K562 (cell line): ENCODE data around the gene CTNNBL1. TPM values are rescaled to one million over a fixed set of nuclear protein-coding genes. Genes with fewer than 3 reads are reported as not detected.

Experiments used
- ATAC-seq: fragments of 200-7000 bp; cut with Tn5 transposase; 3 replicates; pipeline ENCODE4 v1.9.1; 2020; ENCODE audit warnings: moderate library complexity
- BruUV-seq: library from RNA; stranded (reverse); fragments of 400-500 nt; replicated peaks from 2 replicates; lab custom pipeline; 2021; lab: Mats Ljungman, UMichigan
- CTCF ChIA-PET: fragments of 300-600 bp; formaldehyde crosslinking; extraction: SDS; loops from one replicate; lab custom pipeline; 2021; ENCODE audit warnings: low intra/inter-chr PET ratio; lab: Yijun Ruan, JAX
- POLR2A ChIA-PET: fragments of 300-600, 350-650 bp; sonication (Branson Sonifier 250); formaldehyde crosslinking; extraction: SDS; loops from one replicate; lab custom pipeline; 2021; ENCODE audit warnings: antibody characterized with exemption, inconsistent platforms; lab: Yijun Ruan, JAX
- DNase-seq, 4 experiments: peaks; one replicate each; pipeline versions ENCODE4 v3.0.0 to v3.0.0-alpha.2; 2011 to 2018; ENCODE audit warnings: low spot score in 3 of 4, mixed read lengths in 3 of 4; ENCODE audit errors: extremely low read depth in 1 of 4
- FAIRE-seq: peaks from 2 replicates; lab custom pipeline; 2011; peaks lifted over from hg19 to GRCh38; lab: Jason Lieb, UNC
- H2AFZ ChIP-seq: 2 replicates; pipeline ENCODE4 v1.6.0; 2011; ENCODE audit warnings: low read depth, low read length, control low read depth, inconsistent platforms
- H3K27ac ChIP-seq: fragments of 200-600 bp; 3 replicates; pipeline ENCODE4 v1.8.0; 2011; ENCODE audit warnings: low read depth, mild to moderate bottlenecking, control low read depth, inconsistent platforms, low read length, moderate library complexity, mixed read lengths; ENCODE audit errors: extremely low read depth
- H3K27me3 ChIP-seq, 2 experiments: fragments of 300-600 bp in 1 of 2; 2 replicates in 1 of 2; 3 replicates in 1 of 2; pipeline versions ENCODE4 v1.6.0 to v1.8.0; 2011; ENCODE audit warnings: inconsistent platforms in 2 of 2, low read length in 2 of 2, mild to moderate bottlenecking in 1 of 2, mixed read lengths in 1 of 2, moderate library complexity in 1 of 2; ENCODE audit not compliant: control insufficient read depth in 2 of 2, insufficient read depth in 2 of 2
- H3K36me3 ChIP-seq: fragments of 300-600 bp; 3 replicates; pipeline ENCODE4 v1.8.0; 2011; ENCODE audit warnings: mild to moderate bottlenecking, low read length, inconsistent platforms; ENCODE audit not compliant: control insufficient read depth, insufficient read depth
- H3K4me1 ChIP-seq, 2 experiments: fragments of 200-600 bp in 1 of 2; replicated peaks in 1 of 2; 2 replicates in 1 of 2; 3 replicates in 1 of 2; pipeline versions ENCODE4 v1.5.1 to v1.8.0; 2011; ENCODE audit warnings: inconsistent platforms in 2 of 2, low read length in 2 of 2, mild to moderate bottlenecking in 1 of 2, mixed read lengths in 1 of 2, moderate library complexity in 1 of 2; ENCODE audit not compliant: control insufficient read depth in 2 of 2, insufficient read depth in 2 of 2
- H3K4me2 ChIP-seq: 2 replicates; pipeline ENCODE4 v1.6.1; 2011; ENCODE audit warnings: low read length, control low read depth, inconsistent platforms, mixed read lengths; ENCODE audit not compliant: insufficient read depth
- H3K4me3 ChIP-seq: fragments of 200-600 bp; sonication (generic), shearing (Covaris generic); 2 replicates; pipeline ENCODE4 v1.5.1; 2016; ENCODE audit warnings: control low read depth, inconsistent platforms
- H3K79me2 ChIP-seq: fragments of 200-600 bp; 3 replicates; pipeline ENCODE4 v1.8.0; 2011; ENCODE audit warnings: low read length, inconsistent platforms; ENCODE audit not compliant: control insufficient read depth, insufficient read depth
- H3K9ac ChIP-seq, 2 experiments: 2 replicates each; pipeline versions ENCODE4 v1.6.0 to v1.6.1; 2011; ENCODE audit warnings: low read depth in 2 of 2, low read length in 2 of 2, control low read depth in 1 of 2, inconsistent platforms in 1 of 2, mild to moderate bottlenecking in 1 of 2, mixed read lengths in 1 of 2; ENCODE audit not compliant: insufficient read depth in 1 of 2
- H3K9me1 ChIP-seq: one replicate; pipeline ENCODE4 v1.6.0; 2011; ENCODE audit warnings: inconsistent platforms, mild to moderate bottlenecking, low read length, moderate library complexity; ENCODE audit not compliant: control insufficient read depth, insufficient read depth
- H3K9me3 ChIP-seq: replicated peaks from 2 replicates; pipeline ENCODE4 v1.5.1; 2011; ENCODE audit warnings: low read depth, low read length, inconsistent platforms; ENCODE audit not compliant: control insufficient read depth, insufficient read depth
- H4K20me1 ChIP-seq: replicated peaks from 2 replicates; pipeline ENCODE4 v1.6.1; 2011; ENCODE audit warnings: low read length, inconsistent platforms, mixed read lengths; ENCODE audit not compliant: control insufficient read depth, insufficient read depth
- JUN ChIP-seq, 2 experiments: sonication (generic) in 1 of 2; formaldehyde crosslinking in 1 of 2; IDR thresholded peaks; 2 replicates each; pipeline versions ENCODE4 v1.6.1 to v1.8.0; 2012 to 2022; ENCODE audit warnings: borderline replicate concordance in 2 of 2, mild to moderate bottlenecking in 2 of 2, improper control_type of control experiment in 1 of 2, low read depth in 1 of 2, low read length in 1 of 2, missing genetic modification reagents in 1 of 2
- ZNF280A ChIP-seq: fragments of 450-650 bp; IDR thresholded peaks from 2 replicates; pipeline ENCODE4 v1.6.1; 2018; ENCODE audit warnings: mild to moderate bottlenecking, low read depth; ENCODE audit not compliant: partially characterized antibody
- WGBS: fragments of 100-300 bp; shearing (Covaris generic); methylation state at CpG from one replicate; pipeline ENCODE4 v1.1.6; 2016; ENCODE audit warnings: low coverage, mixed read lengths; ENCODE audit not compliant: insufficient coverage; ENCODE audit errors: missing lambda C conversion rate; 5-methylcytosine and 5-hydroxymethylcytosine counted together
- in situ Hi-C: fragments of 300-500 bp; cut with MboI; formaldehyde crosslinking; loops from 4 replicates; pipeline ENCODE4 v1.15.0; 2018; ENCODE audit warnings: inconsistent platforms, mixed read lengths
- intact Hi-C: fragments of 100-400 bp; cut with micrococcal nuclease; formaldehyde crosslinking; loops from 2 replicates; pipeline ENCODE4 v1.14.2; 2022
- polyA plus RNA-seq, 8 experiments: library from polyadenylated mRNA; depleted of rRNA in 4 of 8; stranded (reverse) in 5 of 8; unstranded in 3 of 8; fragments of >200 nt; fragmentation: Nextera tagmentation in 2 of 8; fragmentation: Illumina TruSeq in 1 of 8; extraction: Ambion mirVana in 2 of 8; extraction: Trizol in 1 of 8; gene quantifications; 2 replicates each; pipeline versions ENCODE4 v1.2.1 to v1.2.3, GENCODE V29; 2011 to 2014; ENCODE audit warnings: inconsistent platforms in 1 of 8, missing spikeins in 1 of 8
- total RNA-seq, 7 experiments: library from RNA; depleted of rRNA in 6 of 7; stranded (reverse); fragments of >200 nt in 6 of 7; fragmentation: Illumina TruSeq in 2 of 7; extraction: Trizol in 2 of 7; gene quantifications; 2 replicates each; pipeline versions ENCODE4 v1.2.1 to v1.2.3, GENCODE V29; 2011 to 2021; ENCODE audit warnings: low replicate concordance in 1 of 7
- TF ChIP-seq, protein P1 (sequence below): fragments of 450-650 bp; IDR thresholded peaks from 2 replicates; pipeline ENCODE4 v1.6.1; 2016; ENCODE audit warnings: mild to moderate bottlenecking, moderate library complexity

The CTNNBL1 gene
- total and polyA plus RNA-seq, 9 of the 15 experiments (the other 6 are each of a cell fraction or from before 2014, with no cell fraction given): 32.4 to 85.6 (median 43.6) TPM

GRCh38 chr20:37829128-37829527 lies 135.3 kb downstream of the CTNNBL1 start:
- H3K9me1 ChIP-seq: no peaks in the 10 kb centered on the region
- no peak overlapping the region for H3K4me3 ChIP-seq
- H3K9me3 ChIP-seq: no peaks in the 10 kb centered on the region
- H3K36me3 ChIP-seq: peaks cover 3% of the 10 kb centered on the region; the same call in 1 of the 3 replicates
- ChIA-PET POLR2A (interaction anchor here (0.6 kb wide), 1 partner anchor 663 kb away, joined by 5 read pairs; no protein-coding TSS in a partner anchor), CTCF (no interaction called here)
- FAIRE-seq (no peak), DNase-seq (no peak), ATAC-seq (no peak)
- 43% methylated on average over 3 of the region's 3 CpGs for WGBS
- H3K9ac ChIP-seq: no peak overlapping the region
- H3K4me1 ChIP-seq: peaks cover 7 to 10% of the 10 kb centered on the region in 2 experiments; a peak in 3 of 5 replicates
- H3K79me2 ChIP-seq: no peaks in the 10 kb centered on the region
- TF ChIP-seq, protein P1, sequence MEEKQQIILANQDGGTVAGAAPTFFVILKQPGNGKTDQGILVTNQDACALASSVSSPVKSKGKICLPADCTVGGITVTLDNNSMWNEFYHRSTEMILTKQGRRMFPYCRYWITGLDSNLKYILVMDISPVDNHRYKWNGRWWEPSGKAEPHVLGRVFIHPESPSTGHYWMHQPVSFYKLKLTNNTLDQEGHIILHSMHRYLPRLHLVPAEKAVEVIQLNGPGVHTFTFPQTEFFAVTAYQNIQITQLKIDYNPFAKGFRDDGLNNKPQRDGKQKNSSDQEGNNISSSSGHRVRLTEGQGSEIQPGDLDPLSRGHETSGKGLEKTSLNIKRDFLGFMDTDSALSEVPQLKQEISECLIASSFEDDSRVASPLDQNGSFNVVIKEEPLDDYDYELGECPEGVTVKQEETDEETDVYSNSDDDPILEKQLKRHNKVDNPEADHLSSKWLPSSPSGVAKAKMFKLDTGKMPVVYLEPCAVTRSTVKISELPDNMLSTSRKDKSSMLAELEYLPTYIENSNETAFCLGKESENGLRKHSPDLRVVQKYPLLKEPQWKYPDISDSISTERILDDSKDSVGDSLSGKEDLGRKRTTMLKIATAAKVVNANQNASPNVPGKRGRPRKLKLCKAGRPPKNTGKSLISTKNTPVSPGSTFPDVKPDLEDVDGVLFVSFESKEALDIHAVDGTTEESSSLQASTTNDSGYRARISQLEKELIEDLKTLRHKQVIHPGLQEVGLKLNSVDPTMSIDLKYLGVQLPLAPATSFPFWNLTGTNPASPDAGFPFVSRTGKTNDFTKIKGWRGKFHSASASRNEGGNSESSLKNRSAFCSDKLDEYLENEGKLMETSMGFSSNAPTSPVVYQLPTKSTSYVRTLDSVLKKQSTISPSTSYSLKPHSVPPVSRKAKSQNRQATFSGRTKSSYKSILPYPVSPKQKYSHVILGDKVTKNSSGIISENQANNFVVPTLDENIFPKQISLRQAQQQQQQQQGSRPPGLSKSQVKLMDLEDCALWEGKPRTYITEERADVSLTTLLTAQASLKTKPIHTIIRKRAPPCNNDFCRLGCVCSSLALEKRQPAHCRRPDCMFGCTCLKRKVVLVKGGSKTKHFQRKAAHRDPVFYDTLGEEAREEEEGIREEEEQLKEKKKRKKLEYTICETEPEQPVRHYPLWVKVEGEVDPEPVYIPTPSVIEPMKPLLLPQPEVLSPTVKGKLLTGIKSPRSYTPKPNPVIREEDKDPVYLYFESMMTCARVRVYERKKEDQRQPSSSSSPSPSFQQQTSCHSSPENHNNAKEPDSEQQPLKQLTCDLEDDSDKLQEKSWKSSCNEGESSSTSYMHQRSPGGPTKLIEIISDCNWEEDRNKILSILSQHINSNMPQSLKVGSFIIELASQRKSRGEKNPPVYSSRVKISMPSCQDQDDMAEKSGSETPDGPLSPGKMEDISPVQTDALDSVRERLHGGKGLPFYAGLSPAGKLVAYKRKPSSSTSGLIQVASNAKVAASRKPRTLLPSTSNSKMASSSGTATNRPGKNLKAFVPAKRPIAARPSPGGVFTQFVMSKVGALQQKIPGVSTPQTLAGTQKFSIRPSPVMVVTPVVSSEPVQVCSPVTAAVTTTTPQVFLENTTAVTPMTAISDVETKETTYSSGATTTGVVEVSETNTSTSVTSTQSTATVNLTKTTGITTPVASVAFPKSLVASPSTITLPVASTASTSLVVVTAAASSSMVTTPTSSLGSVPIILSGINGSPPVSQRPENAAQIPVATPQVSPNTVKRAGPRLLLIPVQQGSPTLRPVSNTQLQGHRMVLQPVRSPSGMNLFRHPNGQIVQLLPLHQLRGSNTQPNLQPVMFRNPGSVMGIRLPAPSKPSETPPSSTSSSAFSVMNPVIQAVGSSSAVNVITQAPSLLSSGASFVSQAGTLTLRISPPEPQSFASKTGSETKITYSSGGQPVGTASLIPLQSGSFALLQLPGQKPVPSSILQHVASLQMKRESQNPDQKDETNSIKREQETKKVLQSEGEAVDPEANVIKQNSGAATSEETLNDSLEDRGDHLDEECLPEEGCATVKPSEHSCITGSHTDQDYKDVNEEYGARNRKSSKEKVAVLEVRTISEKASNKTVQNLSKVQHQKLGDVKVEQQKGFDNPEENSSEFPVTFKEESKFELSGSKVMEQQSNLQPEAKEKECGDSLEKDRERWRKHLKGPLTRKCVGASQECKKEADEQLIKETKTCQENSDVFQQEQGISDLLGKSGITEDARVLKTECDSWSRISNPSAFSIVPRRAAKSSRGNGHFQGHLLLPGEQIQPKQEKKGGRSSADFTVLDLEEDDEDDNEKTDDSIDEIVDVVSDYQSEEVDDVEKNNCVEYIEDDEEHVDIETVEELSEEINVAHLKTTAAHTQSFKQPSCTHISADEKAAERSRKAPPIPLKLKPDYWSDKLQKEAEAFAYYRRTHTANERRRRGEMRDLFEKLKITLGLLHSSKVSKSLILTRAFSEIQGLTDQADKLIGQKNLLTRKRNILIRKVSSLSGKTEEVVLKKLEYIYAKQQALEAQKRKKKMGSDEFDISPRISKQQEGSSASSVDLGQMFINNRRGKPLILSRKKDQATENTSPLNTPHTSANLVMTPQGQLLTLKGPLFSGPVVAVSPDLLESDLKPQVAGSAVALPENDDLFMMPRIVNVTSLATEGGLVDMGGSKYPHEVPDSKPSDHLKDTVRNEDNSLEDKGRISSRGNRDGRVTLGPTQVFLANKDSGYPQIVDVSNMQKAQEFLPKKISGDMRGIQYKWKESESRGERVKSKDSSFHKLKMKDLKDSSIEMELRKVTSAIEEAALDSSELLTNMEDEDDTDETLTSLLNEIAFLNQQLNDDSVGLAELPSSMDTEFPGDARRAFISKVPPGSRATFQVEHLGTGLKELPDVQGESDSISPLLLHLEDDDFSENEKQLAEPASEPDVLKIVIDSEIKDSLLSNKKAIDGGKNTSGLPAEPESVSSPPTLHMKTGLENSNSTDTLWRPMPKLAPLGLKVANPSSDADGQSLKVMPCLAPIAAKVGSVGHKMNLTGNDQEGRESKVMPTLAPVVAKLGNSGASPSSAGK: no peak
- TF ChIP-seq ZNF280A (no peak), JUN (IDR thresholded peaks at IDR 0.05; ENCODE audit: borderline replicate concordance, low read depth, low read length) (no peak), JUN (CRISPR knock-in tag; IDR thresholded peaks at IDR 0.05; ENCODE audit: borderline replicate concordance) (no peak)
- H3K4me2 ChIP-seq: no peak overlapping the region
- in situ Hi-C loops (no loop called here), intact Hi-C loops (no loop called here)
- H2AFZ ChIP-seq: no peak overlapping the region
- no peaks in the 10 kb centered on the region for H3K27me3 ChIP-seq
- no TSS peak for BruUV-seq
- no peak overlapping the region for H3K27ac ChIP-seq
- no peaks in the 10 kb centered on the region for H4K20me1 ChIP-seq
